CD4-positive, alpha-beta memory T cell (primary cell): Measurements from ENCODE around the gene EPS8. TPM values are rescaled to one million over a fixed set of nuclear protein-coding genes. Genes with fewer than 3 reads are reported as not detected.

Source experiments
- CTCF ChIA-PET: fragments of 350-600 bp; sonication (Branson Sonifier 250); formaldehyde crosslinking; loops from one replicate; lab custom pipeline; 2021; ENCODE audit warnings: inconsistent platforms; ENCODE audit not compliant: partially characterized antibody; lab: Charles Lee
- POLR2A ChIA-PET: fragments of 350-600 bp; sonication (Branson Sonifier 250); formaldehyde crosslinking; loops from one replicate; lab custom pipeline; 2021; ENCODE audit not compliant: partially characterized antibody; lab: Charles Lee
- DNase-seq, 5 donors: peaks; one replicate each; pipeline versions ENCODE4 v3.0.0 to v3.0.0-alpha.2; 2020 to 2022; ENCODE audit warnings: mixed read lengths in 1 of 5
- H3K27ac ChIP-seq: one replicate; pipeline ENCODE4 v1.7.0; 2013; ENCODE audit warnings: low read depth, low read length
- H3K27me3 ChIP-seq: 2 replicates; pipeline ENCODE4 v1.7.0; 2013; ENCODE audit warnings: mild to moderate bottlenecking, low read length, moderate library complexity; ENCODE audit not compliant: insufficient read depth
- H3K36me3 ChIP-seq: 2 replicates; pipeline ENCODE4 v1.7.0; 2013; ENCODE audit warnings: mild to moderate bottlenecking, low read length, moderate library complexity; ENCODE audit not compliant: insufficient read depth
- H3K4me1 ChIP-seq: 2 replicates; pipeline ENCODE4 v1.7.0; 2013; ENCODE audit warnings: mild to moderate bottlenecking, low read length, moderate library complexity; ENCODE audit not compliant: insufficient read depth
- H3K4me3 ChIP-seq, 2 donors: one replicate each; pipeline ENCODE4 v1.7.0; 2013; ENCODE audit warnings: low read length in 2 of 2, mild to moderate bottlenecking in 1 of 2
- H3K9me3 ChIP-seq, 2 donors: one replicate each; pipeline ENCODE4 v1.7.0; 2013; ENCODE audit warnings: low read length in 2 of 2, control low read depth in 1 of 2; ENCODE audit not compliant: control insufficient read depth in 1 of 2
- H3K27ac Mint-ChIP-seq, 7 donors: one replicate each; pipeline ENCODE4 v1.8.0; 2020 to 2021; ENCODE audit warnings: mixed read lengths in 7 of 7, mild to moderate bottlenecking in 6 of 7, inconsistent platforms in 3 of 7, moderate library complexity in 3 of 7
- H3K27me3 Mint-ChIP-seq, 2 donors: one replicate each; pipeline ENCODE4 v1.8.0; 2020 to 2021; ENCODE audit warnings: mixed read lengths in 2 of 2
- H3K36me3 Mint-ChIP-seq, 2 donors: one replicate each; pipeline ENCODE4 v1.8.0; 2020 to 2021; ENCODE audit warnings: mixed read lengths in 2 of 2, inconsistent platforms in 1 of 2, mild to moderate bottlenecking in 1 of 2
- H3K4me1 Mint-ChIP-seq, 4 donors: one replicate each; pipeline ENCODE4 v1.8.0; 2020 to 2021; ENCODE audit warnings: mixed read lengths in 4 of 4, mild to moderate bottlenecking in 1 of 4
- H3K4me3 Mint-ChIP-seq, 8 donors: one replicate each; pipeline ENCODE4 v1.8.0; 2020 to 2021; ENCODE audit warnings: mixed read lengths in 8 of 8, mild to moderate bottlenecking in 7 of 8, moderate library complexity in 6 of 8, inconsistent platforms in 3 of 8
- H3K9me3 Mint-ChIP-seq, 8 donors: one replicate each; pipeline ENCODE4 v1.8.0; 2020 to 2021; ENCODE audit warnings: mixed read lengths in 8 of 8, mild to moderate bottlenecking in 5 of 8, inconsistent platforms in 3 of 8, moderate library complexity in 1 of 8
- intact Hi-C: fragments of 100-400 bp; cut with micrococcal nuclease; formaldehyde crosslinking; loops from one replicate; pipeline ENCODE4 v1.15.1; 2023
- polyA plus RNA-seq, 2 donors: library from polyadenylated mRNA; unstranded; fragments of 300-500 nt; fragmentation: Illumina TruSeq; gene quantifications; one replicate each; pipeline ENCODE4 v1.2.3, GENCODE V29; 2021
- total RNA-seq, 2 experiments: library from RNA; stranded (reverse); gene quantifications; one replicate each; pipeline ENCODE4 v1.2.3, GENCODE V29; 2021

EPS8 gene
- total and polyA plus RNA-seq, 4 experiments from 2014 or later, result 2.6 to 4.0 (median 3.6) TPM

DNA sequence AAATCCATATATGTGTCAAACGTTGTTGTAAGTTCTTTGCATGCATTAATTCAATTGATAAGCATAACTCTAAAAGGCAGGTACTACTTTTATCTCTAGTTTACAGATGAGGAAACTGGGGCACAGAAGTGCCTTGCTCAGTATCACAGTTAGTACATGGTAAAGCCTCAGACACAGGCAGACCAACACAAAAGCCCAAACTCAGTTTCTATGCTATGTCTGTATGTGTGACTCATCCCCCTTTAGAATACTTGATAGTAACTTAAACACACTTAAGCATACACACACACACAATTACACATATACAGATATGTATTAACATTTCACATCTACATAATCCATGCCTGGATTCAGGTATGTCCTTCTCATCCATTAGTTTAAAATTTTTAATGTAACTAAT lies 88.0 kb downstream of the EPS8 start:
- no peak overlapping the region for H3K4me3 ChIP-seq
- ChIA-PET CTCF (no interaction called here), POLR2A (no interaction called here)
- no peaks in the 10 kb centered on the region for H3K36me3 Mint-ChIP-seq
- no peak overlapping the region for H3K27ac ChIP-seq
- DNase-seq, result no peak
- no peaks in the 10 kb centered on the region for H3K36me3 ChIP-seq
- H3K27ac Mint-ChIP-seq, result no peak overlapping the region
- H3K27me3 Mint-ChIP-seq, result peaks cover 0 to 2% of the 10 kb centered on the region in 2 donors
- intact Hi-C loops, result no loop called here
- no peaks in the 10 kb centered on the region for H3K9me3 Mint-ChIP-seq
- H3K9me3 ChIP-seq, result no peaks in the 10 kb centered on the region
- H3K4me3 Mint-ChIP-seq, result no peak overlapping the region
- H3K27me3 ChIP-seq, result no peaks in the 10 kb centered on the region
- peaks cover 9% of the 10 kb centered on the region for H3K4me1 ChIP-seq
- H3K4me1 Mint-ChIP-seq, result peaks cover 3 to 19% (median 9%) of the 10 kb centered on the region in 4 donors

DNA sequence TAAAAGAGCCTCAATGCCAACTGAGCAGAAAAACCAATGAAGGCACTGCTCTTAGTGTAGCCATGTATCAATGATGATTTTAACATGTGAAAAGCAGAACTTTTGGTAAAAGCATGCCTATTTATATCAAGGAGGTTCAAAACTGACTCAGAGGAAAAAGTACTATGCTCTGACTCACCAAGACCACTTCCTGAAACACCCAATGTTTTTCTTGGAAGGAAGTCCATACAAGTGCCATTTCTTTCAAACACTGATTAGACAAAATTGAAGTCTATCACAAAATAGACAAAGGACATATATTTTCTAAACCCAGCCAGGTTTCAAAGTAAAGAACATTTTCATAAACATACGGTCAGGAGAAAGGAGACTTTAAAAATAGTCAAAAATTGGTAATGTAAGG lies 88.6 kb downstream of the EPS8 start:
- no peak for DNase-seq
- Mint-ChIP-seq H3K27me3 (peaks cover 0 to 2% of the 10 kb centered on the region in 2 donors), H3K9me3 (no peaks in the 10 kb centered on the region), H3K36me3 (no peaks in the 10 kb centered on the region), H3K27ac (no peak overlapping the region), H3K4me1 (peaks cover 3 to 19% (median 9%) of the 10 kb centered on the region in 4 donors), H3K4me3 (no peak overlapping the region)
- Histone ChIP-seq H3K27ac (no peak overlapping the region), H3K27me3 (no peaks in the 10 kb centered on the region), H3K9me3 (no peaks in the 10 kb centered on the region), H3K36me3 (no peaks in the 10 kb centered on the region), H3K4me1 (peaks cover 9% of the 10 kb centered on the region), H3K4me3 (no peak overlapping the region)
- CTCF ChIA-PET, result no interaction called here
- POLR2A ChIA-PET, result no interaction called here
- intact Hi-C loops, result no loop called here

DNA sequence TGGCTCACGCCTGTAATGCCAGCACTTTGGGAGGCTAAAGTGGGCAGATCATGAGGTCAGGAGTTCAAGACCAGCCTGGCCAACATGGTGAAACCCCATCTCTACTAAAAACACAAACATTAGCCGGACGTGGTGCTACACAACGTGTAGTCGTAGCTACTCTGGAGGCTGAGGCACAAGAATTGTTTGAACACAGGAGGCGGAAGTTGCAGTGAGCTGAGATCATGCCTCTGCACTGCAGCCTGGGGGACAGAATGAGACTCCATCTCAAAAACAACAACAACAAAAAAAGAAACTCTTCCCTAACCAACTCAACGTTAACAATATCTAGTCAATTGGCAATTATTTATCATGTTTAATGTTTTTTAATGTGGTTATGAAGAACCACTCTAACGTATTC lies 89.3 kb downstream of the EPS8 start:
- no peak for DNase-seq
- intact Hi-C loops, result no loop called here
- H3K27ac Mint-ChIP-seq, result no peak overlapping the region
- H3K4me1 Mint-ChIP-seq, result peaks cover 3 to 19% (median 9%) of the 10 kb centered on the region in 4 donors
- H3K4me1 ChIP-seq, result peaks cover 9% of the 10 kb centered on the region
- H3K36me3 ChIP-seq, result no peaks in the 10 kb centered on the region
- peaks cover 0 to 2% of the 10 kb centered on the region in 2 donors for H3K27me3 Mint-ChIP-seq
- no peak overlapping the region for H3K27ac ChIP-seq
- ChIA-PET POLR2A (no interaction called here), CTCF (no interaction called here)
- H3K27me3 ChIP-seq, result no peaks in the 10 kb centered on the region
- H3K4me3 Mint-ChIP-seq, result no peak overlapping the region
- H3K4me3 ChIP-seq, result no peak overlapping the region
- H3K9me3 Mint-ChIP-seq, result no peaks in the 10 kb centered on the region
- H3K36me3 Mint-ChIP-seq, result no peaks in the 10 kb centered on the region
- no peaks in the 10 kb centered on the region for H3K9me3 ChIP-seq

DNA sequence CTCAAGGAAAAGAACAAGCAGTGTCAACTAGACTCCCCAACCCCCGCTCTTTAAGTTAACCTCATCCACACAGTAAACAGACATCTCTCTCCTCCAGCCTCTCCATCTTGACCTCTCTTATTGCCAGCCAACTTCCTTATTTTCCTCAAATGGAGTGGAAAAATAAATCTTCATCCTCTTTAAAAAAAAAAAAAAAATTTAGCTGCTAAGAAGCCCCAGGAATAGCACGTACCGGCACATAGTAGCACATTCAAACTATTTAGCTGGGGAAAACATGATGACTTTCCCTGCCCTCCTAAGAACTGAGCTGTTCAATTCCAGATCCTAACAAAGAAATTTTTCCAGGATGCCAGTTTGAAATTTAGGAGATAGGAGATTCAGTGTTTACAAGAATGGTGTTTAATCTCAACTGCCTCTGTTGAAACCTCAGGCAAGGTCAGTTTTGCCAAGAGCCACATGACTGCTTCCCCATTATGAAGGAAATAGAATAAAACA lies 90.8 kb downstream of the EPS8 start:
- H3K36me3 ChIP-seq, result no peaks in the 10 kb centered on the region
- CTCF ChIA-PET, result no interaction called here
- no peak overlapping the region for H3K27ac Mint-ChIP-seq
- intact Hi-C loops, result no loop called here
- H3K4me3 Mint-ChIP-seq, result no peak overlapping the region
- no peaks in the 10 kb centered on the region for H3K9me3 ChIP-seq
- peaks cover 9% of the 10 kb centered on the region for H3K4me1 ChIP-seq
- DNase-seq, result no peak
- no peak overlapping the region for H3K27ac ChIP-seq
- peaks cover 3 to 19% (median 9%) of the 10 kb centered on the region in 4 donors for H3K4me1 Mint-ChIP-seq
- H3K27me3 Mint-ChIP-seq, result peaks cover 2 to 4% of the 10 kb centered on the region in 2 donors
- H3K9me3 Mint-ChIP-seq, result peaks cover 0 to 3% (median 0%) of the 10 kb centered on the region in 8 donors
- no peaks in the 10 kb centered on the region for H3K27me3 ChIP-seq
- POLR2A ChIA-PET, result no interaction called here
- H3K36me3 Mint-ChIP-seq, result no peaks in the 10 kb centered on the region
- H3K4me3 ChIP-seq, result no peak overlapping the region

DNA sequence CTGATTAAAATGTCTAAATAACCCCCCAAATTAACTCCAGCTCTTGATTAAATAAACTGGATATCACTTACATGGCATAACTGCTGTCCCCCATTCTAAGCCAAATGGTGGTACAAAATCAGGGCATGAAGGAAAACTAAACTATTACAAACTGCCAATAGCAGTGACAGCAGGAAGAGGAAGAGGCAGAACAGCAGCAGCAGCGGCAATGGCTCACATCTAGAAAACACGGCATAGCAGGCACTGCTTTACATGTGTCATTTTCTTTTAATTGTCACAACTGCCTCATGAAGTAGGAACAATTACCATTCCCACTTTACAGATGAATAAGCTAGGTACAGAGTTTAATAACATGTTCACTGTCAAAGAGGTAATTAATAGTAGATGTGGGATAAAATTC lies 92.0 kb downstream of the EPS8 start:
- H3K27me3 ChIP-seq, result no peaks in the 10 kb centered on the region
- peaks cover 0 to 3% (median 0%) of the 10 kb centered on the region in 8 donors for H3K9me3 Mint-ChIP-seq
- no peak overlapping the region for H3K4me3 ChIP-seq
- ChIA-PET POLR2A (no interaction called here), CTCF (no interaction called here)
- H3K4me1 ChIP-seq, result peaks cover 9% of the 10 kb centered on the region
- no peaks in the 10 kb centered on the region for H3K9me3 ChIP-seq
- no peaks in the 10 kb centered on the region for H3K36me3 ChIP-seq
- H3K27me3 Mint-ChIP-seq, result peaks cover 2 to 4% of the 10 kb centered on the region in 2 donors
- H3K27ac ChIP-seq, result no peak overlapping the region
- H3K4me1 Mint-ChIP-seq, result peaks cover 3 to 19% (median 9%) of the 10 kb centered on the region in 4 donors
- intact Hi-C loops, result no loop called here
- no peak for DNase-seq
- H3K36me3 Mint-ChIP-seq, result no peaks in the 10 kb centered on the region
- no peak overlapping the region for H3K4me3 Mint-ChIP-seq
- H3K27ac Mint-ChIP-seq, result no peak overlapping the region

DNA sequence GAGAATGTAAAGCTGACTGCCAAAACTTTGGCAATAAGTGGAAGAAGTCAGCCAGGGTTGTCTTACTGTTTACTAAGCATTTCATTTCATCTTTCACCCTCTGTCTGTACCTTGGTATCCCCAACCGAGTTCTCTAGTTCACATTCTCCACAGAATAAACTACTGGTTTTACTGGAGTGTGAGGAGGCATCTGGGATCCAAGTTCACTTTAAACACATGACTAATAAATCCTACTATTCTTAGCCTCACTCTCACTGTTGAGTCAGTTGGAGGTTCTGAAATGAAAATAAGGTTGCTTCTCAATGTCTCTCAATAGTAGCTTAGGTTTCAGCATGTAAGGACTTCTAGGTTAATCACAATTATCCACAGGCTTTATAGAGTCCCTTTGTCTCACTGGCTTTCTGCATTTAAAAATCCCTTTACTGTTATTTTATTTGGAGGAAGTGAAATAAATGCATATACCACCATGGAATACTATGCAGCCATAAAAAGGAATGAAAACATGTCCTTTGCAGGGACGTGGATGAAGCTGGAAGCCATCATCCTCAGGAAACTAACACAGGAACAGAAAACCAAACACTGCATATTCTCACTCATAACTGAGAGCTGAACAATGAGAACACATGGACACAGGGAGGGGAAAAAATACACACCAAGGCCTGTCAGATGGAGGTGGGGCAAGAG lies 95.8 kb downstream of the EPS8 start:
- no peaks in the 10 kb centered on the region for H3K36me3 Mint-ChIP-seq
- peaks cover 2 to 4% of the 10 kb centered on the region in 2 donors for H3K27me3 Mint-ChIP-seq
- POLR2A ChIA-PET, result no interaction called here
- no peak overlapping the region for H3K27ac Mint-ChIP-seq
- Histone ChIP-seq H3K4me1 (no peaks in the 10 kb centered on the region), H3K27me3 (no peaks in the 10 kb centered on the region), H3K27ac (no peak overlapping the region), H3K4me3 (no peak overlapping the region), H3K36me3 (no peaks in the 10 kb centered on the region), H3K9me3 (no peaks in the 10 kb centered on the region)
- no peak for DNase-seq
- H3K4me1 Mint-ChIP-seq, result no peaks in the 10 kb centered on the region
- no peak overlapping the region for H3K4me3 Mint-ChIP-seq
- CTCF ChIA-PET, result no interaction called here
- peaks cover 0 to 3% (median 0%) of the 10 kb centered on the region in 8 donors for H3K9me3 Mint-ChIP-seq
- intact Hi-C loops, result no loop called here

DNA sequence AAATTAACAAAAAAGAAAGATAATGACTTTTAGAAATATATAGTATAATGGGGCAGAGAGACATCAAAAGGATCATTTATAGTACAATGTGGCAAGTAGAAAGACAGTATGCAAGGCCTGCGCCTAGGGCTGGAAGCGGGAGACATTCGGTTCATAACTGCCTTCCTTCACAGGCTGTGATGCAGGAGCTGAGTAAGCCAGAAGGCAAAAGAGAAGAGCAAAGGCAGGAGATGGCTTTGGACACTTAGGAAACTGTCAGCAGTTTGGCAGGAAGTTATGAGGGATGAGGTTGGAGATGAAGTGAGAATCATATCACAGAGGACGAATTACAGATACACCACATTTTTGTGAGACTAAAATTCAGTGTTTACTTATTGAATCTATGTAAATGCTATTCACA lies 97.8 kb downstream of the EPS8 start:
- POLR2A ChIA-PET, result no interaction called here
- no peaks in the 10 kb centered on the region for H3K9me3 ChIP-seq
- intact Hi-C loops, result no loop called here
- Mint-ChIP-seq H3K27me3 (peaks cover 0 to 4% of the 10 kb centered on the region in 2 donors), H3K4me3 (no peak overlapping the region), H3K9me3 (peaks cover 0 to 3% (median 0%) of the 10 kb centered on the region in 8 donors), H3K4me1 (no peaks in the 10 kb centered on the region), H3K27ac (no peak overlapping the region), H3K36me3 (no peaks in the 10 kb centered on the region)
- no peaks in the 10 kb centered on the region for H3K27me3 ChIP-seq
- no peaks in the 10 kb centered on the region for H3K4me1 ChIP-seq
- no peak overlapping the region for H3K4me3 ChIP-seq
- no peaks in the 10 kb centered on the region for H3K36me3 ChIP-seq
- no peak overlapping the region for H3K27ac ChIP-seq
- DNase-seq, result no peak
- CTCF ChIA-PET, result no interaction called here
